ENCODE data around the gene GJD4.

The GJD4 gene

DNA sequence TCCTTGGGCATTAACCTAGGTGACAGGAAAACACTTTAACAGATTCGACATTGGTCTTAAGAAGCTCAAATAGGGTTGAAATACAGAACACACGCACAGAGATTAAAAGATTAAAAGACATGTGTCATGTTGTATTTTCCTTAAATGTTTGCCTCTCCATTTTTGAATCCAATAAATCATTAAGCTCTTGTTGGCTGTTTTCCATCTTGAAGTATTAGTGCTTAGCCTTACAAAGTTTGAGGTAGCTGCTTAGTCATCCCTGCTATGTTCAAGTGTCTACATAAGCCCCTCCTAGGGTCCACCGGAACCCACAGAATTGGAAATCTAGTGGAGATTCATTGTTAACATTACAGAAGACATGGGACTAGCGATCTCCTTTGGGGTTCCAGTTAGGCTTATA is 12.7 kb upstream of the GJD4 start:
- Histone ChIP-seq H3K9ac (ENCODE audit: low read depth, low read length, poor library complexity, severe bottlenecking) (no peak overlapping the region), H3K4me2 (ENCODE audit: low read depth, low read length, poor library complexity, severe bottlenecking) (no peak overlapping the region), H3K9me3 (ENCODE audit: insufficient read depth, low read depth, low read length) (no peaks in the 10 kb centered on the region), H3K79me2 (ENCODE audit: insufficient read depth, low read length) (no peaks in the 10 kb centered on the region), H3K36me3 (ENCODE audit: insufficient read depth, low read length) (no peaks in the 10 kb centered on the region), H3F3A (ENCODE audit: low read depth) (no peaks in the 10 kb centered on the region), H3K4me3 (ENCODE audit: low read length, poor library complexity, severe bottlenecking) (no peak overlapping the region), H4K20me1 (ENCODE audit: insufficient read depth, low read length, poor library complexity, severe bottlenecking) (no peaks in the 10 kb centered on the region), H2AFZ (ENCODE audit: low read length) (no peak overlapping the region), H3K9me2 (replicated peaks; ENCODE audit: low read depth, low read length) (no peaks in the 10 kb centered on the region), H3K4me1 (ENCODE audit: insufficient read depth, low read length, poor library complexity, severe bottlenecking) (no peaks in the 10 kb centered on the region), H3K27me3 (ENCODE audit: insufficient read depth, low read length, poor library complexity, severe bottlenecking) (no peaks in the 10 kb centered on the region)
- TF ChIP-seq, protein P1, sequence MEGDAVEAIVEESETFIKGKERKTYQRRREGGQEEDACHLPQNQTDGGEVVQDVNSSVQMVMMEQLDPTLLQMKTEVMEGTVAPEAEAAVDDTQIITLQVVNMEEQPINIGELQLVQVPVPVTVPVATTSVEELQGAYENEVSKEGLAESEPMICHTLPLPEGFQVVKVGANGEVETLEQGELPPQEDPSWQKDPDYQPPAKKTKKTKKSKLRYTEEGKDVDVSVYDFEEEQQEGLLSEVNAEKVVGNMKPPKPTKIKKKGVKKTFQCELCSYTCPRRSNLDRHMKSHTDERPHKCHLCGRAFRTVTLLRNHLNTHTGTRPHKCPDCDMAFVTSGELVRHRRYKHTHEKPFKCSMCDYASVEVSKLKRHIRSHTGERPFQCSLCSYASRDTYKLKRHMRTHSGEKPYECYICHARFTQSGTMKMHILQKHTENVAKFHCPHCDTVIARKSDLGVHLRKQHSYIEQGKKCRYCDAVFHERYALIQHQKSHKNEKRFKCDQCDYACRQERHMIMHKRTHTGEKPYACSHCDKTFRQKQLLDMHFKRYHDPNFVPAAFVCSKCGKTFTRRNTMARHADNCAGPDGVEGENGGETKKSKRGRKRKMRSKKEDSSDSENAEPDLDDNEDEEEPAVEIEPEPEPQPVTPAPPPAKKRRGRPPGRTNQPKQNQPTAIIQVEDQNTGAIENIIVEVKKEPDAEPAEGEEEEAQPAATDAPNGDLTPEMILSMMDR (conservative IDR thresholded peaks at IDR 0.05; ENCODE audit: low read length): no peak
- TF ChIP-seq EZH2phosphoT487 (IDR thresholded peaks at IDR 0.05; ENCODE audit: borderline replicate concordance): no peak

DNA sequence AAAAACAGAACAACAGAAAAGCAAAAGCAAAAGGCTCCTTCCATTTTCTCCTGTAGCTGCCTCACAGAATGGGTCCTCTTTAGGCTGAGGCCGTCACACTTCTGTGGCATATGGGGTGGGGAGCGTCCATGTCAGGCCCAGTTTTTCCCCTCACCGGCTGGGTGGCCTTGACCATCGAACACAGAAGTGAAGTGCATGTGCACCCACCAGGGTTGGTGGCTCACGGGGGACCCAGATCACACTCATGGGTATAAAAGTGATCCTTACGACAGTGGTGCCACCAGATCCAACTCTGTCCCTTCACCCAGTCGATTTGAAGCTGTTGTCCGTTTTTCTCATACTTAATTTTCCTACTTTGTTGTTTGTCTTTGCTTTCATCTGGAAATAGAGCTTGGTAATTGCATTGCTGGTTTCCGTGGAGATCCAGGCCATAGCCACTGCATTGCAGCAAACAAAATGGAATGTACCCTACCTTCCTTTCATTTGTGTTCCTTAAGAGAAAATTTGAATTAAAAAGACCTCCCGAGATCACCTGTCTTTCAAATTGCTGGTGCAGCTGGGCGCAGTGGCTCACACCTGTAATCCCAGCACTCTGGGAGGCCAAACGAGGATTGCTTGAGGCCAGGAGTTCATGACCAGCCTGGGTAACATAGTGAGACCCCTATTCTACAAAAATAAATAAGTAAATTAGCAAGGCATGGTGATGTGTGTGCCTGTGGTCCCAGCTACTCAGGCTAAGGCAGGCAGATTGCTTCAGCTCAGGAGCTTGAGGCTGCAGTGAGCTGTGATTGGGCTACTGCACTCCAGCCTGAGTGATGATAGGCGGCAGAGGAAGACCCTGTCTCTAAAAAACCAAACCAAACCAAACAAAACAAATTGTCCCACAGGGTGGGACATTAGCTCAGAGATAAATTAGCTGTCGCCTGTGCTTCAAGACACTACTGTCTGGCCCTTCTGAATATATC is 10.7 kb upstream of the GJD4 start:
- Histone ChIP-seq H3K79me2 (ENCODE audit: insufficient read depth, low read length) (no peaks in the 10 kb centered on the region), H3K4me1 (ENCODE audit: insufficient read depth, low read length, poor library complexity, severe bottlenecking) (no peaks in the 10 kb centered on the region), H3K9me2 (replicated peaks; ENCODE audit: low read depth, low read length) (no peaks in the 10 kb centered on the region), H3K4me2 (ENCODE audit: low read depth, low read length, poor library complexity, severe bottlenecking) (no peak overlapping the region), H3F3A (ENCODE audit: low read depth) (no peaks in the 10 kb centered on the region), H3K9ac (ENCODE audit: low read depth, low read length, poor library complexity, severe bottlenecking) (no peak overlapping the region), H2AFZ (ENCODE audit: low read length) (no peak overlapping the region), H3K9me3 (ENCODE audit: insufficient read depth, low read depth, low read length) (no peaks in the 10 kb centered on the region), H3K4me3 (ENCODE audit: low read length, poor library complexity, severe bottlenecking) (no peak overlapping the region), H3K36me3 (ENCODE audit: insufficient read depth, low read length) (no peaks in the 10 kb centered on the region), H4K20me1 (ENCODE audit: insufficient read depth, low read length, poor library complexity, severe bottlenecking) (no peaks in the 10 kb centered on the region), H3K27me3 (ENCODE audit: insufficient read depth, low read length, poor library complexity, severe bottlenecking) (no peaks in the 10 kb centered on the region)
- no peak for TF ChIP-seq EZH2phosphoT487 (IDR thresholded peaks at IDR 0.05; ENCODE audit: borderline replicate concordance)
- TF ChIP-seq, protein P1 (conservative IDR thresholded peaks at IDR 0.05; ENCODE audit: low read length): no peak

DNA sequence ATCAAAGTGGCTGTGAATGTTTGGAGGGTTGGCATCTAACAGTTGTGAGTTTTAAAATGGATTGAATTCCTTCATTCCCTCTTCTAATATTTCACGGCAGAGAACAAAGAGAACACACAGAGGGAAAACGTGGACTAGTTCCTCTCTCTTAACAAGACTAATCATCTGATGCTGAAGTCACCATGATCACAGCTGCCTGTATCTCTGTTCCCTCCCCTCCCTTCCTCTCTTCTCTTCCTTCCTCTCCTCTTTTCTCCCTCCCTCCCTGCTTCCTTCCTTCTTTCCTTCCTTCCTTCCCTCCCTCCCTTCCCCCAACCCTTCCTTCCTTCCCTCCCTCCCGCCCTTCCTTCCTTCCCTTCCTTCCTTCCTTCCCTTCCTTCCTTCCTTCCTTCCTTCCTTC is 10.0 kb upstream of the GJD4 start:
- H2AFZ ChIP-seq (ENCODE audit: low read length): no peak overlapping the region
- no peak for TF ChIP-seq EZH2phosphoT487 (IDR thresholded peaks at IDR 0.05; ENCODE audit: borderline replicate concordance)
- TF ChIP-seq, protein P1 (conservative IDR thresholded peaks at IDR 0.05; ENCODE audit: low read length): no peak
- H3K9ac ChIP-seq (ENCODE audit: low read depth, low read length, poor library complexity, severe bottlenecking): no peak overlapping the region
- H3K79me2 ChIP-seq (ENCODE audit: insufficient read depth, low read length): no peaks in the 10 kb centered on the region
- H3K9me3 ChIP-seq (ENCODE audit: insufficient read depth, low read depth, low read length): no peaks in the 10 kb centered on the region
- H4K20me1 ChIP-seq (ENCODE audit: insufficient read depth, low read length, poor library complexity, severe bottlenecking): no peaks in the 10 kb centered on the region
- H3F3A ChIP-seq (ENCODE audit: low read depth): no peaks in the 10 kb centered on the region
- no peaks in the 10 kb centered on the region for H3K9me2 ChIP-seq (replicated peaks; ENCODE audit: low read depth, low read length)
- no peak overlapping the region for H3K4me3 ChIP-seq (ENCODE audit: low read length, poor library complexity, severe bottlenecking)
- H3K4me1 ChIP-seq (ENCODE audit: insufficient read depth, low read length, poor library complexity, severe bottlenecking): no peaks in the 10 kb centered on the region
- no peak overlapping the region for H3K4me2 ChIP-seq (ENCODE audit: low read depth, low read length, poor library complexity, severe bottlenecking)
- H3K27me3 ChIP-seq (ENCODE audit: insufficient read depth, low read length, poor library complexity, severe bottlenecking): no peaks in the 10 kb centered on the region
- no peaks in the 10 kb centered on the region for H3K36me3 ChIP-seq (ENCODE audit: insufficient read depth, low read length)
